HG03135 (cell line): ENCODE results near the gene CRYBB3.
"Not testable (repeated sequence)": the region's sequence is repeated elsewhere in the genome, so short reads cannot be mapped to it uniquely, and the experiment has no call there.

Experiments
- ATAC-seq: cut with Tn5 transposase; IDR thresholded peaks from one replicate; pipeline ENCODE4 v1.9.1; 2021; ENCODE audit warnings: mild to moderate bottlenecking, moderate library complexity; ENCODE audit not compliant: unreplicated experiment

The CRYBB3 gene

DNA sequence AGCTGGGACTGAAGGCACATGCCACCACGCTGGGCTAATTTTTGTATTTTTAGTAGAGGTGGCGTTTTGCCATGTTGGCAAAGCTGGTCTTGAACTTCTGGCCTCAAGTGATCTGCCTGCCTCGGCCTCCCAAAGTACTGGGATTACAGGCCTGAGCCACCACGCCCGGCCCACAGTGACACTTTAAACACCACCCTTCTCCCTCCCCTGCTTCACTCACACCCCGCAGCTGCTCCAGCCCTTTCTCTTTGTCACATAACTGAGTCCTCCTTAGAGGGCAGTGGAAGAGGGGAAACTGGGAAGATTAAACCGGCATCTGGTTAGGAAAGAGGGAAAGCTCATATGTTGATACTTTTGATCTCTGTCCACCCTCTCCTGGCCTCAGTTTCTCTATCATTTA lies 4.9 kb downstream of the CRYBB3 start:
- ATAC-seq = not testable (repeated sequence)

DNA sequence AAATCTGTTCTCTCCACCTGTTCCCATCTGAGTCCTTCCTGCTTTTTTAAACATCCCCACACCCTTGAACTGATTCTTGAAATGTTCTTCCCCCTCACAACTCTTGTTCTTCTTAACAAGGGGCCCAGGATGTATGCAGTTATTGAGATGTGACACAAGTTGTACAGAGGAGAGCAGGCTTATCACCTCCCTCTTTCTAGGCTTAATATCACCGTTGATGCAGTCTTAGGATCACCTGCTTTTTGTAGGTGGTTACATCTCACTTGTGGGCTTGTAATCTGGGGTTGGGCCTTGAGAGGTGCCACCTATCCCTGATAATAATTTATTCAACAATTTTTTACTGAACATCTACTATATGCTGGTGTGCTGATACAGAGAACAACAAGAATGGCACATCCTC lies 6.2 kb downstream of the CRYBB3 start:
- no peak for ATAC-seq

DNA sequence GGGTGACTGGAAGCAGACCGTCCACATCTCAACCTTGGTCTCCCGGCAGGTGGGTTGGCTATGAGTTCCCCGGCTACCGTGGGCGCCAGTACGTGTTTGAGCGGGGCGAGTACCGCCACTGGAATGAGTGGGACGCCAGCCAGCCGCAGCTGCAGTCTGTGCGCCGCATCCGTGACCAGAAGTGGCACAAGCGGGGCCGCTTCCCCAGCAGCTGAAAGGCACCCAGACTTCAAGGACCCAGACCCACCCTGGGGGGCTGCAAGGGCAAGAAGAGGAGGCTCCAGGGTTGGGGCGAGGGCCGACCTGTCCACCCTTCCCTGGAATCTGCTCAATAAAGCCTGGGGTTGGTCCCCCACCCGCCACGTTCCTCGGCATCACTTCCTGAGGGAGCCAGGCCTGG lies 7.3 kb downstream of the CRYBB3 start:
- ATAC-seq = no peak

DNA sequence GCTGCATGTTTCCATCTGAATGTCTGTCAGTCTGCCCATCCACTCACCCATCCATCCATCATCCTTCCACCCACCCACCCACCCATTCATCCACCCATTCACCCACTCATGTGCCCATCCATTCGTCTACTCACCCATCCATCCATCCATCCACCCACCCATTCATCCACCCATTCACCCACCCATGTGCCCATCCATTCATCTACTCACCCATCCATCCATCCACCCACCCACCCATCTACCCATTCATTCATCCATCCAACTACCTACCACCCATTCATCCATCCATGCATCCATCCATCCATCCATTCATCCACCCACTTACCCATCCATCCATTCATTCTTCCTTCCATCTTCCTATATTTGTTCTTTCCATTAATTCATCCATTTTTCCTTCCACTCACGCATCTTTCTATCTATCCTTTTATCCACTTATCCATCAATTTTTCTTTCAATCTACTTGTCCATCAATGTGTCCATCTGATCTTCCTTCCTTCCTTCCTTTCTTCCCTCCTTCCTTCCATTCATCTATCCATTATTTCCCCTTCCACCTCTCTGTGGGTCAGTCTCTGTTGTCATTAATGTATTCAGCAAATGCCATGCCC lies 8.0 kb downstream of the CRYBB3 start:
- ATAC-seq = no peak

DNA sequence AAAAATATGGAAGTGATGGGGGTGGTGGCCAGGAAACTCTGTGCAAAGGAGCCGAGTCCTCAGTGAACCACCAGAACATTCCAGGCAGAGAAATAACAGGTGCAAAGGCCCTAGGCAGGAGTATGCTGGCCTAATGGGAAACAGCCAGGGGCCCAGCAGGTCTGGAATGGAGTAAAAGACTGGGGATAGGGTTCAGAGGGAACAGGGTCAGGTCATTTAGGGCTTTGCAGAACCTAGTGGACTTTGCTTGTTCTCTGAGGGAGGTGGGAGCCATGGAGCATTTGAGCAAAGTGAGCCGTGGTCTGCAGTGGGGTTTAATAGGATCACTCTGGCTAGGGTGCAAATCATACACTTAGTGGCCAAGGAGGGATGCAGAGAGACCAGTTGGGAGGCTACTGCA lies 8.7 kb downstream of the CRYBB3 start:
- no peak for ATAC-seq

DNA sequence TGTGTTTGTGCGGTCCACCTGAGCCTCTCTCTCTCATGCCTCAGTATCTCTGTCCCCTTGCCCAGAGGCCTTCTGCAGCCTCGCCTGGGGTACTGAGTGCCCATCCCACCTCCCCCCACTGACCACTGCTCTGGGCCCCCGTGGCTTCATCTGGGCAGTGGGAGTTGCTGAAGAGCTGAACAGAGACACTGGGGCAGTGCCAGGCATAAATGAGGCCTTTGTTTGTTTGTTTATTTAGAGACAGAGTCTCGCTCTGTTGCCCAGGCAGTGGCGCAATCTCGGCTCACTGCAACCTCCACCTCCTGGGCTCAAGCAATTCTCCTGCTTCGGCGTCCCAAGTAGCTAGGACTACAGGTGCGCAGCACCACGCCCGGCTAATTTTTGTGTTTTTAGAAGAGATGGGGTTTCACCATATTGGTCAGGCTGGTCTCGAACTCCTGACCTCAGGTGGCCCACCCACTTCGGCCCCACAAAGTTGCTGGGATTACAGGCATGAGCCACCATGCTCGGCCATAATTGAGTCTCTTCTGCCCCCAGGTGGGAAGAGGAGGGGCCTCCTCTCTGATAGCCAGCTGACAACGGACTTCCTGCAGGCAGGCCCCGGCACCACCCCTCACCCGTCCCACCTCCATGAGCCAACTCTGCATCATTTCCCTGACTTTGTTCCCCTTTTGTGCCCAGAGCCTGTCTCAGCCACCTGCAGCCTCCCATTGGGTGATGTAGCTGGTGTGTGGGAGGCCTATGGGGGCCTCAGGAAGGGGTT lies 9.3 kb downstream of the CRYBB3 start:
- ATAC-seq = no peak

DNA sequence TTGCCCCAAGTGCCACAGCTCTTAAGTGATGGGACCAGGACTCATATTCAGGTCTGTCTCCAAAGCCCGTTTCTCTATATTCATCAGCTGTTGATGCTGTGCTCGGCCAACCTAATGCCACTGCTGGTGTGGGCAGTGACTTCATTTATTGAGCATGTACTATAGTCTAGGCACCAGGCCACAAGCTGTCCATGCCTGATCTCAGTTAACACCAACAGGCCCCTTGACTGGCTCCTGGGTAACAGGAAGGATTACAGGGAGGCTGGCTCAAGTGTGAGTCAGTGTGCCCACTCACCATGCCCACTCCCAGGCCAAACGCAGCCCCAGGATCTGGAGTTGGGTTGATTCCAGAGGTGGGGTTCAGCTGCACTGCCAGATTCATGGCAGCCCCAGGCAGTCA lies 11.1 kb downstream of the CRYBB3 start:
- no peak for ATAC-seq

DNA sequence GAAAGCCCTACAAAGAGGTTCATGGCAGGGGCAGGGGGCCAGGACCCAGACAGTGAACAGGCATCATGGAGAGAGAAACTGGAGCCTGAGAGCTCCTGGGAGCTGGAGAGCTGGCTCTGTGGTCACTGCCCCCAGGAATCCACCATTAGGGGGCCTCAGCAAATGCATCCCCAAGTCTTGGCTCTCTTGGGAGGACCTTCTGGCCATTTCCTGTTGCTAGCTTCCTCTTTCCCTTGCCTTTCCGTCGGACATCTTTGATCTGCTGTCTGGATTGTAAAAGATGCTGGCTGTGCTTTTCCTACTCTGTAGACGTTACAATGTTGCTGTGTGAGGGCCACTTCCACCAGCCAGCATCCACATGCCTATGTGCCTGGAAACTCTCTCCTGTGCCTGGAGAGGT lies 12.7 kb downstream of the CRYBB3 start:
- ATAC-seq = no peak

DNA sequence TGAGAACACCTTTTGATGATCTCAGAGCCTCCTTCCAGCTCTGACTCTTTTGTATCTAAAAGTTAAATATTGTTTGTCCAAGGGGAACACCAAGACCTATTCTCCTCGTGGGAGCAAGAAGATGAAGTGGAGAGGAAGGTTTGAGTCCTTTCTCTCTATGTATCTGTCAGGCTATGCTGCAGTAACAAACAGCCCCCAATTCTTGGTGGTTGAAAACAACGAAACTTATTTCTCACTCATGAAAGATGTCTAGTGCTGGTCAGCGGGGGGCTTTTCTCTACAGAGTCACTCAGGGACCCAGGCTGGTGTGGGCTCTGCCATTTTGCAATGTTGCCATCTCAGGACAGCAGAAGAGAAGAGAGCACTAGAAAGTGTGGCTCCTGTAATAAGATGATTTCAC lies 13.6 kb downstream of the CRYBB3 start:
- no peak for ATAC-seq

DNA sequence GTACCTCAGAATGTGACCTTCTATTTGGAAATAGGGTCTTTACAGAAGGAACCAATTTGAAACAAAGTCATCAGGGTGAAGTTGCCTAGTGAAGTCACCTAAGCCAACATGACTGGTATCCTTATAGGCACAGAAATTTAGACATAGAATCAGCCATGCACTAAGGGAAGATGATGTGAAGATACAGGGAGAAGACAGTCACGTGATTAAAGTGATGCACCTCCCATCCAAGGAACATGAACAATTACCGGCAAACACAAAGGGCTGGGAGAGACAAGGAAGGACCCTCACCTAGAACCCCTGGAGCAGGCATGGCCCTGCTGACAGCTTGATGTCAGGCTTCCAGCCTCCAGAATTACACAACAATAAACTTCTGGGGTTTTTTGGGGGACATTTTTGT lies 16.6 kb downstream of the CRYBB3 start:
- no peak for ATAC-seq

DNA sequence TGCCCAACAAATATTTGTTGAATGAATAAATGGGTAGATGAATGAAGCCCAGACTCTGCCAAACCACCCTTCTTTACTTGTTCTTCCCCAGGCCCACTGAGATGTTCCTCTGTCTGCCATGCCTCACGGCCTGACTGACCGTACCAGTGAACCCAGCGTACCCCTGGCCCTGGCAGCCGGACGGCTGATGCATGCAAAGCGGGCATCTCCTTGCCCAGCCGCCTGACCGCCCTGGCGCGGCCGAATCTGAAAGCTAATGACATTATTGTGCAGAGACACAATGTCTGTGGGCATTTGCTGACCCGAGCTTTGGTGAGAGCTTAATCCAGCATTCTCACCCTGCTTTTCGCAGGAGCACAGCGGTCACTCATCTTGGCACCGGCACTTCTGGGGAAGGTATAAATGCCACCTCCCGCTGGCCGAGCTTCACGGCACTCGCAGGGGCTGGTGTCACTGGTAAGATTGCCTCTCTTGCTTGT lies 19.6 kb downstream of the CRYBB3 start, which contains the start of gene CRYBB2:
Gene CRYBB2 (plus strand): TSS at position 429 of the 479 bp plus-strand sequence. CDS start 1,791 bp downstream, outside the sequence.
- ATAC-seq = no peak

DNA sequence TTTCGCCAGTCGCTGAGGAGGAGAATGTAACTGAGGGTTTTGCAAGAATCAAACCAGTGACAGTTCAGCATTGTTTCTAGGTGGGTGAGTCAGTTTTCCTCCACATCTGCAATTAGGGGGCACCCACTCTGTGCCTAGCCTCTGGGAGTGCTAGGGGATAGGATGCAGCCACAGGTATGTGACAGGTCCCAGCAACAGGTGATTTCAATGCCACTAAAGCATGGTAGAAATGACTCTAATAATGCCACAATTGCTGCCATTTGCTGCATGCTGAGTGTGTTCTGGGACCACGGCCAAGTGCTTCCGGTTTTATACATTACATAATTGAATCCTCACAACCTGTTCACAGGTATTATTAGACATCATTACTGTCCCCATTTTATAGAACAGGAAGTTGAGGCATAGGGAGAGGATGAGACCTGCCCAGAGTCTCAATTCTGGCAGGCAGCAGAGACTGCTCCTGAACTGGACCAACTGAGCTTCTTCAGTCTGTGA lies 20.3 kb downstream of the CRYBB3 start:
- ATAC-seq = no peak

DNA sequence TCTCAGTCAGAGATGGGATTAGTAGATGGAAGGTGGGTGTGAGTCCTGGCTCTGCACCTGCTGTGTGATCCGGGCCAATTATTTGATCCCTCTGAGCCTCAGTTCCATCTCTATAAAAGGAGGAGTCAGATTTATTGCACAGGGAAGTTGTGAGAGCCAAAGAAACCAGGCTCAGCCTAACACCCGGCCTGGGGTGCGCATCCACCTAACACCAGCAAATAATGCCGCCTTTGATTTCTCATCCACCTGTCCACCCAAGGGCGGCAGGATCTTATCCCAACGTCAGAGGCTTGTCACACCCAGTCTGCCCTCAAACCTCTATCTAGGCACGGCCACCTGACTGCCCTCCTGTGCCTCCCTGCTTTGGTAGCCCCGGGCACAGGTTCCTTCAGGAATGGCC lies 22.1 kb downstream of the CRYBB3 start:
- ATAC-seq = no peak

DNA sequence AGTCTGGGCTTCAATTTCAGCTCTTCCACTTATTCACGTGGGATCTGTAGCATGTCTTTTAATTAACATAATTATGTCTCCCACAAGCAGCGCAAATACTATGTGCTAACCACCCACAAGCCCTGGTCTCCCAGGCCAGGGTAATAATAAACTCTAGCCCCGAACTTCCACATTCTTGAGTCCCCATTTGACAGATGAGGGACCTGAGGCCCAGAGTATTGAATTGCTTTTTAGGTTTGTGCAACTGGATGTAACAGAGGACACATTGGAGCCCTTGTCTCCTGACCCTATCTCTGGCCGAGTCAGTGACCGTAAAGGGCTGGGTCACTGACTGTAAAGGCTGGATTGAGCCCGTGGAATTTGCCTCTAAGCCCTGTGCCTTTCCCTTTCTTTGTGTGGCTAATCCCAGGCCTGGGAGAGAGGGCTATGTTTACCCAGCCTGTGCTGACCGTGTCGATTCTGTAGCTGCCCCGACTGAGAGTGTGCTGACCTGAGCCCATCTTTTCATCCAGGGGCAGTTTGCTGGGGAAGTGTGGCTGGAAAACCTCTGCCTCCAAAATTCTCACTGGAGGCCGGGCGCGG lies 23.7 kb downstream of the CRYBB3 start:
- ATAC-seq = no peak

DNA sequence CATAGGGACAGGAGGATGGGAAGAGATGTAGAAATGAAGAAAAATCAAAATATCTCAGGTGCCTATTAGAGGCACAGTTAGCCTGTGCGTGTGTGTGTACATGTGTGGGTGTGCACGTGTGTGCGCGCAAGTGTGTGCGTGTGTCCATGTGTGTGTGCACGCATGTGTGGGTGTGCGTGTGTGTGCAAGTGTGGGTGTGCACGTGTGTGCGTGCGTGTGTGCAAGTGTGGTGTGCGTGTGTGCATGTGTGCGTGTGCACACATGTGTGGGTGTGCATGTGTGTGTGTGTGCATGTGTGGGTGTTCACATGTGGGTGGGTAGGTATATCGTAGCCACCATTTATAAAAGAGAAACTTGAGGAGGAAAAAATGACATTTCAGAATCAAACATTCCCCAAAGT lies 29.2 kb downstream of the CRYBB3 start:
- no peak for ATAC-seq

DNA sequence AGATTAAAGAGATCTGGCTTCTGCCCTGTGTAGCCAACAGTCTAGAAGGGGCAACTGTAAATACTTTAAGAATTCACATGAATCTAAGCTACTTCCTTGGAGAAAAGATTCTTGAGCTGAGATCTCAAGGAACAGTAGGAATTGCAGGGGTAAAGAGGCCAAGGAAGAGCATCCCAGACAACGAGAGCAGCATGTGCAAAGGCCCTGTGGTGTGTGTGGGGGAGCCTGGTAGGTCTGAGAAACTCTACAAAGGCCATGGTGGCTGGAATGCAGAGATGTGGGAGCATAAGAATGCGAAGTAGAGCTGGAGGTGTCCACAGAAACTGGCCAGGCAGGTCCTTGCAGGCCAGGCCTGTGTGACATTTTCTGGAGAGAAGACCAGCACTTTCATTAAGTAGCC lies 31.1 kb downstream of the CRYBB3 start:
- not testable (repeated sequence) for ATAC-seq

DNA sequence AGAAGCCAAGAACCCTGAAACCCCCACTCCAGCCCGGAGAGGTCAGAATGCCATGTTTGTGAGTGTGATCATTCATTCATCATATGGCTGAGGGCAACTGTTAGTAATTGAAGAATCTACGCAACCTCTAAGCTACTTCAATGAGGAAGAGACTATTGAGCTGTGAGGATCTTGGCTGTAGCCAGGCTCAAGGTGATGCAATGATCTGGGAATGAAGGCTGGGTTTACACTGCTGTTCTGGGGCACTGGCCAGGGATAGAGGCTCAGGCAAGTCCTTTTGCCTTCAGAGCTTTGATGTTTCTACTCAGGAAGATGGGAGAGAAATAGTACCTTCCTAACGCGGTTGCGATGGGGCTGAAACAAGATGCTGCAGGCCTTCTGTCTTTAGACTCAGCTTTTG lies 32.6 kb downstream of the CRYBB3 start:
- no peak for ATAC-seq

DNA sequence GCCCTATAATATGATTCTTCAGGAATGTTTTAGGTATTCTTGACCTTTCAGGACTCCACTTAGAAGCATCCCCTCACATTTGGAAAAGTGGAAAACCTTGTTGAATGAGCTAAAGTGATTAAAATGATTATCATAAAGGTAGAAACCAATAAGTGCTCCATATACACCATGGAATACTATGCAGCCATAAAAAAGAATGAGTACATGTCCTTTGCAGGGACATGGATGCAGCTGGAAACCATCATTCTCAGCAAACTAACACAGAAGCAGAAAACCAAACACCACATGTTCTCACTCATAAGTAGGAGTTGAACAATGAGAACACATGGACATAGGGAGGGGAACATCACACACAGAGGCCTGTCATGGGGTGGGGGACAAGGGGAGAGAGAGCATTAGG lies 34.0 kb downstream of the CRYBB3 start:
- not testable (repeated sequence) for ATAC-seq

DNA sequence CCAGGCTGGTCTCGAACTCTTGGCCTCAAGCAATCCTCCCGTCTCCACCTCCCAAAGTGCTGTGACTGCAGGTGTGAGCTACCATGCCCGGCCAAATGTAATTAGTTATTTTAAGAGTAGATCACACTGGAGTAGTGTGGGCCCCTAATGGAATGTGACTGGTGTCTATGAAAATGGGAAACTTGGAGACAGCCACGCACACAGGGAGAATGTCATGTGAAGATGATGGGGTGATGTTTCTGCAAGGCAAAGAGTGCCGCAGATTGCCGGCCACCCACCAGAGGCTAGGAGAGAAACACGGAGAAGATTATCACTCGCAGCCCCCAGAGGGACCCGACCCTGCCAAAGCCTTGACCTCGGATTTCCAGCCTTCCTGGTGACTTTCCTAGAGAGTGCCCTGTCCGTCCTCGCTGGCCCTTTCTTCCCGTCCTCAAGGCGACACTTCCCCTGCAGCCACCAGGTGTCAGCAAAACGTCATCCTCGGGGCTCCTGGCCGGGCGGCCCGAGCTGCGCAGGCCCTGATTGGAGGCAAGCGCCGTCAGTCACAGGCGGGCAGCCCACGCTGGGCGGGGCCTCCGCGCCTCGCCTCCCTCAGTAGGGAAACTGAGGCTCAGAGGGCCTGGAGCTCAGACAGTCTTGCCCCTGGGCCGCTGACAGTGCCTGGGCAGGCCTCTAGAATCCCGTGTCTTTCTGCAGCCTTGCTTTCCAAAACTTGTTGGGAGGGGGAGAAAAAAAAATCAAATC lies 36.1 kb downstream of the CRYBB3 start:
- no peak for ATAC-seq

DNA sequence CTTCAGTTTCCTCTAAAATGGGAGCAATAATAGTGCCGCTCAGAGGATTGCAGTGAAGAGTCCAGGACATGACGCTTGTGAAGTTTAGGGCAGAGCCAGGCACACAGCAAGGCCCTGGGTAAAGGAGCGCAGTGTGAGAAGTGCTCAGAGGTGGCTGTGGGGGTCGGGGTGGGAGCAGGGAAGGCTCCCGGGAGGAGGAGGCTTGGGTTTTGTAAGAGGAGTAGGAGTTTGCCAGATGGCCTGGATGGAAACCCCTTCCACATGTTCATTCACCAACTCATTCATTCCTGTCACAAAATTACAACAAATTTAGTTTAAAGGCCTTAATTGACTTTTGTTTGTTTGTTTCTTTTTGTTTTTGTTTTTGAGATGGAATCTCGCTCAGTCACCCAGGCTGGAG lies 36.8 kb downstream of the CRYBB3 start:
- ATAC-seq = no peak

DNA sequence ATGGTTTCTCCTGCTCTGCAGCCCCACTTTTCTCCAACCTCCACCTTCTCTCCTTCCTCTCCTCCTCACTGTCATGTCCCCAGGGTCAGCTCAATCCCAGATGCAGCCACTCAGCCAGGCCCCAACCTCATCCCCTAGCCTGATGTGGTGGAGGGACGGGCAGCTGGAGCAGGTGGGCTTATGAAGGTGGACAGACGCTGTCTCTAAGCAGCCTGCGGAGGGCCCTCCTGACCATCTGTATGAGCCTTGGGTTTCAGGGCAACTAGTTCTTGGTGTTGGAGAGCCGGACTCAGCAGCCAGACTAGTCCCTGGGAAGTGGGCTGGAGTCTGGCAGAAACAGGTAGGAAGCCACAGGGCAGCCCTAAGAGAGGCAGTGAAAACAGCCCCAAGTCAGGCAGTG lies 37.8 kb downstream of the CRYBB3 start:
- ATAC-seq = no peak
